ENCODE measurements around the gene NDUFS1. TPM values are rescaled to one million over a fixed set of nuclear protein-coding genes. Genes with fewer than 3 reads are reported as not detected.
"Not testable (repeated sequence)": the region's sequence is repeated elsewhere in the genome, so short reads cannot be mapped to it uniquely, and the experiment has no call there.

The NDUFS1 gene
- total RNA-seq, 1 experiment from 2014 or later = 110 TPM

DNA sequence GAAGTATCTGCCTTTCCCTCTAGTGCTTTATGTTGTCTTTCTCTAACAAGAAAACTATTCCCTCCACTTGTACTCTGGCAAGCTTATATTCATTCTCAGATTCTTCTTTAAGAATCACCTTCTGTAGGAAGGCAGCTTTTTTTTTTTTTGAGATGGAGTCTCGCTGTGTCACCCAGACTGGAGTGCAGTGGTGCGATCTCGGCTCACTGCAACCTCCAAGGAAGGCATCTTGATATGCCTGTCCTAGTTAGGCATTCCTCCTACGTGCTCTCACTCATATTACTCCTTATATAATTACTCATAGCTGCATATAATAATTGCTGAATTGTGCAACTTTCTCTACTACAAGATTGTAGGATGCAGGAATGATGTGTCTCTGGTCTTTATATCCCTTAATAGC is 15.8 kb downstream of the NDUFS1 start:
- no peak overlapping the region for H3K4me2 ChIP-seq (ENCODE audit: low read length)

GRCh38 chr2:206127656-206128055 is 31.6 kb downstream of the NDUFS1 start:
- H3K4me2 ChIP-seq (ENCODE audit: low read length) = no peak overlapping the region
- H2AFZ ChIP-seq (ENCODE audit: low read length) = no peak overlapping the region
- no peak overlapping the region for H3K27ac ChIP-seq (ENCODE audit: low read length)
- no peaks in the 10 kb centered on the region for H3K27me3 ChIP-seq (ENCODE audit: low read length)
- BruUV-seq (replicated peaks) = no TSS peak
- ChIA-PET POLR2A (ENCODE audit: unreplicated experiment) (interaction anchor here (0.6 kb wide), 2 partner anchors 14 to 41 kb away, joined by 3 to 8 read pairs; no protein-coding TSS in a partner anchor), CTCF (no interaction called here)
- H3K9me2 ChIP-seq (replicated peaks; ENCODE audit: low read length) = no peaks in the 10 kb centered on the region
- H3K9ac ChIP-seq (ENCODE audit: low read length) = no peak overlapping the region
- H3K4me3 ChIP-seq (ENCODE audit: low read length) = no peak overlapping the region
- peaks cover 41% of the 10 kb centered on the region for H3K36me3 ChIP-seq (ENCODE audit: low read depth, low read length)
- no peaks in the 10 kb centered on the region for H3K9me3 ChIP-seq (ENCODE audit: low read length)
- no peaks in the 10 kb centered on the region for H4K20me1 ChIP-seq (ENCODE audit: low read length)
- no peaks in the 10 kb centered on the region for H3F3A ChIP-seq (ENCODE audit: low read length, unreplicated experiment)
- peak; percentile 90 for ATAC-seq
- intact Hi-C loops (cut with micrococcal nuclease) = loop anchor here (10.0 kb wide), 1 partner anchor 103 kb away; no protein-coding TSS in a partner anchor
- TF ChIP-seq EZH2 (IDR thresholded peaks at IDR 0.05; ENCODE audit: low read length, unreplicated experiment) = no peak
- peak; percentile 39; the same call in 1 of the 2 replicates for TF ChIP-seq CTCF (conservative IDR thresholded peaks at IDR 0.05; ENCODE audit: low read depth, low read length)
- no peaks in the 10 kb centered on the region for H3K79me2 ChIP-seq (ENCODE audit: low read length)
- no peaks in the 10 kb centered on the region for H3K4me1 ChIP-seq (ENCODE audit: insufficient read depth, low read length)
- peak; percentile 21 for DNase-seq

More for the DNA sequence above, 15.8 kb downstream of the NDUFS1 start:
- Histone ChIP-seq H3K9me3 (ENCODE audit: low read length) (no peaks in the 10 kb centered on the region), H3F3A (ENCODE audit: low read length, unreplicated experiment) (no peaks in the 10 kb centered on the region), H3K79me2 (ENCODE audit: low read length) (no peaks in the 10 kb centered on the region; the same call in 1 of the 2 replicates), H2AFZ (ENCODE audit: low read length) (no peak overlapping the region), H3K27me3 (ENCODE audit: low read length) (no peaks in the 10 kb centered on the region), H3K4me1 (ENCODE audit: insufficient read depth, low read length) (no peaks in the 10 kb centered on the region), H3K36me3 (ENCODE audit: low read depth, low read length) (peaks cover 71% of the 10 kb centered on the region), H3K4me3 (ENCODE audit: low read length) (no peak overlapping the region), H3K9ac (ENCODE audit: low read length) (no peak overlapping the region), H3K9me2 (replicated peaks; ENCODE audit: low read length) (no peaks in the 10 kb centered on the region), H3K27ac (ENCODE audit: low read length) (no peak overlapping the region), H4K20me1 (ENCODE audit: low read length) (no peaks in the 10 kb centered on the region)
- ChIA-PET CTCF (interaction anchor here (0.5 kb wide), 1 partner anchor 120 kb away, joined by 3 read pairs; no protein-coding TSS in a partner anchor), POLR2A (ENCODE audit: unreplicated experiment) (no interaction called here)
- no TSS peak for BruUV-seq (replicated peaks)
- intact Hi-C loops (cut with micrococcal nuclease) = no loop called here
- no peak for TF ChIP-seq EZH2 (IDR thresholded peaks at IDR 0.05; ENCODE audit: low read length, unreplicated experiment)
- no peak for TF ChIP-seq EZH2phosphoT487 (IDR thresholded peaks at IDR 0.05; ENCODE audit: borderline replicate concordance, low read length)
- TF ChIP-seq CTCF (conservative IDR thresholded peaks at IDR 0.05; ENCODE audit: low read depth, low read length) = no peak
- DNase-seq = no peak
- ATAC-seq = no peak

DNA sequence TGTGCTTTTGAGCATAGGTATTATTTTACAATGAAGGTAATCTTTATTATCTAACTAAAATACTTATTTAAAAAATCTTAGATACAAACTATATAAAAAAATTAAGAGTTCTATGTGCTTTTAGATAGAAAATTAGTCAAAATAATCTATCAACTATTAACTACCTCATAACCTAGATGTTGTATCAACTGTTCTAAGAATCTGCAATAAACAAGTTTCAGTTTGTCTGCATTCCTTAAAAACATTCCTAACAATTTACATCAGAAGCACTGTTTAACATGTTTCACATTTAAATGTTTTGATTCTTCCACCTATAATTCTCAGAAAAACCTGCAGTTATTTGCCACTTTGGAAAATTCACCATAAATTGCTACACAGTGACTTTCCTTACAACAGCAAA is 33.3 kb downstream of the NDUFS1 start:
- Histone ChIP-seq H3K9ac (ENCODE audit: low read length) (no peak overlapping the region), H3K4me1 (ENCODE audit: insufficient read depth, low read length) (no peaks in the 10 kb centered on the region), H3K4me2 (ENCODE audit: low read length) (no peak overlapping the region), H3K9me3 (ENCODE audit: low read length) (no peaks in the 10 kb centered on the region), H3K36me3 (ENCODE audit: low read depth, low read length) (peaks cover 43% of the 10 kb centered on the region), H3F3A (ENCODE audit: low read length, unreplicated experiment) (no peaks in the 10 kb centered on the region), H3K79me2 (ENCODE audit: low read length) (no peaks in the 10 kb centered on the region), H2AFZ (ENCODE audit: low read length) (no peak overlapping the region), H4K20me1 (ENCODE audit: low read length) (no peaks in the 10 kb centered on the region), H3K27me3 (ENCODE audit: low read length) (no peaks in the 10 kb centered on the region), H3K9me2 (replicated peaks; ENCODE audit: low read length) (no peaks in the 10 kb centered on the region), H3K4me3 (ENCODE audit: low read length) (no peak overlapping the region), H3K27ac (ENCODE audit: low read length) (no peak overlapping the region)
- intact Hi-C loops (cut with micrococcal nuclease) = loop anchor here (10.0 kb wide), 1 partner anchor 101 kb away; no protein-coding TSS in a partner anchor
- BruUV-seq (replicated peaks) = no TSS peak
- ATAC-seq (no peak), DNase-seq (no peak)
- POLR2A ChIA-PET (ENCODE audit: unreplicated experiment) = no interaction called here
- no peak for TF ChIP-seq EZH2 (IDR thresholded peaks at IDR 0.05; ENCODE audit: low read length, unreplicated experiment)
- no peak for TF ChIP-seq EZH2phosphoT487 (IDR thresholded peaks at IDR 0.05; ENCODE audit: borderline replicate concordance, low read length)
- TF ChIP-seq CTCF (conservative IDR thresholded peaks at IDR 0.05; ENCODE audit: low read depth, low read length) = no peak
- CTCF ChIA-PET = no interaction called here

GRCh38 chr2:206122569-206122968 is 36.7 kb downstream of the NDUFS1 start:
- H3K27ac ChIP-seq (ENCODE audit: low read length); H3K4me1 ChIP-seq (ENCODE audit: insufficient read depth, low read length); H3K9me3 ChIP-seq (ENCODE audit: low read length); H3K4me2 ChIP-seq (ENCODE audit: low read length); H3K79me2 ChIP-seq (ENCODE audit: low read length); H3K9ac ChIP-seq (ENCODE audit: low read length); H3K4me3 ChIP-seq (ENCODE audit: low read length); DNase-seq; H4K20me1 ChIP-seq (ENCODE audit: low read length); H3F3A ChIP-seq (ENCODE audit: low read length, unreplicated experiment); H2AFZ ChIP-seq (ENCODE audit: low read length); H3K9me2 ChIP-seq (replicated peaks; ENCODE audit: low read length); CTCF ChIA-PET; POLR2A ChIA-PET (ENCODE audit: unreplicated experiment); BruUV-seq (replicated peaks); H3K27me3 ChIP-seq (ENCODE audit: low read length); ATAC-seq: not testable (repeated sequence)
- intact Hi-C loops (cut with micrococcal nuclease) = loop anchor here (10.0 kb wide), 1 partner anchor 98 kb away; no protein-coding TSS in a partner anchor
- peaks cover 44% of the 10 kb centered on the region for H3K36me3 ChIP-seq (ENCODE audit: low read depth, low read length)
